ENCODE data around the gene MCCC2. TPM values are rescaled to one million over a fixed set of nuclear protein-coding genes. Genes with fewer than 3 reads are reported as not detected.

The MCCC2 gene
- total and polyA plus RNA-seq, 12 donors: 24.0 to 135 (median 79.5) TPM

DNA sequence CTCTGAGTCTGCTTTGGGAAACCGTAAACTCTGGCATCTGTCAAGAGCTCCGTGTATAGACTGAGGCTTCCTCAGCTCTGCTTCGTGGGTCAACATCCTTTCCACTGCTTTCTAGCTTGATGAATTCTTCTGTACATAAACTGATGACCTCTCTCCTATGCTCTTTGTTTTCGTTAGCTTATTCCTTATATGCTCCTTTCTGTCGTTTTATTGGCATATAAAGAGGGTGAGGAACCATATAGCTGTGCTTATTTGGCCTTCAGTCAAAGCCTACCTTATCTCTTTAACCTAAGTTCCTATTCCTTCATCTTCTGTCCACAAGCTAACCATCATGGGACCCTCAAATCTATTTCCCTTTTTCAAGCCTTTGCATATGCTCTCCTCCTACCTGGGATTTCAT lies 92.6 kb downstream of the MCCC2 start:
- TF ChIP-seq, protein P1, sequence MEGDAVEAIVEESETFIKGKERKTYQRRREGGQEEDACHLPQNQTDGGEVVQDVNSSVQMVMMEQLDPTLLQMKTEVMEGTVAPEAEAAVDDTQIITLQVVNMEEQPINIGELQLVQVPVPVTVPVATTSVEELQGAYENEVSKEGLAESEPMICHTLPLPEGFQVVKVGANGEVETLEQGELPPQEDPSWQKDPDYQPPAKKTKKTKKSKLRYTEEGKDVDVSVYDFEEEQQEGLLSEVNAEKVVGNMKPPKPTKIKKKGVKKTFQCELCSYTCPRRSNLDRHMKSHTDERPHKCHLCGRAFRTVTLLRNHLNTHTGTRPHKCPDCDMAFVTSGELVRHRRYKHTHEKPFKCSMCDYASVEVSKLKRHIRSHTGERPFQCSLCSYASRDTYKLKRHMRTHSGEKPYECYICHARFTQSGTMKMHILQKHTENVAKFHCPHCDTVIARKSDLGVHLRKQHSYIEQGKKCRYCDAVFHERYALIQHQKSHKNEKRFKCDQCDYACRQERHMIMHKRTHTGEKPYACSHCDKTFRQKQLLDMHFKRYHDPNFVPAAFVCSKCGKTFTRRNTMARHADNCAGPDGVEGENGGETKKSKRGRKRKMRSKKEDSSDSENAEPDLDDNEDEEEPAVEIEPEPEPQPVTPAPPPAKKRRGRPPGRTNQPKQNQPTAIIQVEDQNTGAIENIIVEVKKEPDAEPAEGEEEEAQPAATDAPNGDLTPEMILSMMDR (IDR thresholded peaks at IDR 0.05): no peak
- no peak for DNase-seq
- Histone ChIP-seq H3K27ac (no peak overlapping the region), H3K4me1 (replicated peaks in 1 of 2) (no peaks in the 10 kb centered on the region), H3K36me3 (replicated peaks in 1 of 2) (no peaks in the 10 kb centered on the region), H3K9me3 (replicated peaks in 1 of 3) (no peaks in the 10 kb centered on the region), H3K4me3 (no peak overlapping the region), H3K27me3 (no peaks in the 10 kb centered on the region)
- intact Hi-C loops (cut with DNase I): no loop called here
- WGBS, 4 donors: 54 to 62% (median 58%) methylated on average over 5 of the region's 5 CpGs

DNA sequence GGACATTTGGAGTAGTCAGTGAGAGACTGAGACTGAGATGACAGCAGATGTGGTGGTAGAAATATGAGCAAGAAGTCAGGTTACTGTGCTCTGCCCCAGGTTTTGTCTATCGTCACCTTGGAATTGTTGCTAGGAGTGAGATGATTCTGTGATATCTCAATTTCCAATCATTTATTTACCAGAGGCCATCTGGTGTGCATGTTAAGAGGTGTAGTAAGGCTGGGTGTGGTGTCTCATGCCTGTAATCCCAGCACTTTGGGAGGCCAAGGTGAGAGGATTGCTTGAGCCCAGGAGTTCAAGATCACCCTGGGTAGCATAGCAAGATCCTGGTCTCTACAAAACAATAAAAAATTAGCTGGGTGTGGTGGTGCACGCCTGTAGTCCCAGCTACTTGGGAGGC lies 93.4 kb downstream of the MCCC2 start:
- Histone ChIP-seq H3K4me1 (replicated peaks in 1 of 2) (no peaks in the 10 kb centered on the region), H3K27me3 (no peaks in the 10 kb centered on the region), H3K36me3 (replicated peaks in 1 of 2) (no peaks in the 10 kb centered on the region), H3K4me3 (no peak overlapping the region), H3K9me3 (replicated peaks in 1 of 3) (peaks cover 0 to 1% (median 0%) of the 10 kb centered on the region in 3 donors), H3K27ac (no peak overlapping the region)
- TF ChIP-seq, protein P1 (IDR thresholded peaks at IDR 0.05): no peak
- TF ChIP-seq POLR2A (IDR thresholded peaks at IDR 0.05): no peak
- intact Hi-C loops (cut with DNase I): no loop called here
- 83 to 100% (median 95%) methylated on average over 1 to 2 of the region's 2 CpGs for WGBS, 4 donors
- no peak for DNase-seq

DNA sequence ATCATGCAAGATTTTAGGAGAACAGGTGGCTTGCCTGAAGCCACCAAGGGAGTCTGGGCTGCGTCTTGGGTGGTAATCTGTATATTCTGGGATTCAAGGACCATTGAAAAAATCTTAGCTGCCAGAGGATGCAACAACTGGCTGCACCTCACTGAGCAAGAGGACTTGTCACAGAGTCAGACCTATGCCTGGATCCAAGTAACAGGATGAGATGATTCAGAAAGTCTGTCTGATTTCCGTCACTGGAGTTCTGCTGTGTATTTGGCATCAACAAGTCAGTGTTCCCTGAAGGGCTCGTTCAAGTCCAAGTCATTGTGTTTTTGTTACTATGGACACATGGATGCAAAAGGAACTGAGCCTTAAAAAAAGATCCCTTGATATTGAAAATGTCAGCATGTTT lies 94.2 kb downstream of the MCCC2 start:
- H3K36me3 ChIP-seq (replicated peaks in 1 of 2): no peaks in the 10 kb centered on the region
- H3K9me3 ChIP-seq (replicated peaks in 1 of 3): peaks cover 0 to 5% (median 0%) of the 10 kb centered on the region in 3 donors
- no peak for DNase-seq
- H3K4me3 ChIP-seq: no peak overlapping the region
- H3K4me1 ChIP-seq (replicated peaks in 1 of 2): no peaks in the 10 kb centered on the region
- TF ChIP-seq, protein P1 (IDR thresholded peaks at IDR 0.05): no peak
- no peak for TF ChIP-seq POLR2A (IDR thresholded peaks at IDR 0.05)
- intact Hi-C loops (cut with DNase I): no loop called here
- no peaks in the 10 kb centered on the region for H3K27me3 ChIP-seq
- 47 to 61% (median 55%) methylated on average over 3 of the region's 3 CpGs for WGBS, 4 donors
- no peak overlapping the region for H3K27ac ChIP-seq

DNA sequence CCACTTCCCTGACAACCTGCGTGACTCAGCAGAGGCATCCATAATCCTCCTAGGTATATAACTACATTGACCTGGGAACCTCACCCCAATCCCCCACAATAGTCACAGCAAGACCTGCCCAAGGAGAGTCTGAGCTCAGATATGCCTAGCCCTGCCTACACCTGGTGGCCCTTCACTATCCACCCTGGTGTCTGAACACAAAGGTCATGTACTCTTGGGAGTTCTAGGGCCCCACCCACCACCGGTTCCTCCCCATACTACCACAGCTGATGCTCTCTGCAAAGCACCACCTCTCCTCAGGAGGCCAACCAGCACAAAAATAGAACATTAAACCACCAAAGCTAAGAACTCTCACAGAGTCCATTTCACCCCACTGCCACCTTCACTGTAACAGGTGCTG lies 97.2 kb downstream of the MCCC2 start:
- Histone ChIP-seq H3K4me3 (no peak overlapping the region), H3K36me3 (replicated peaks in 1 of 2) (no peaks in the 10 kb centered on the region), H3K9me3 (replicated peaks in 1 of 3) (peaks cover 0 to 5% (median 0%) of the 10 kb centered on the region in 3 donors), H3K27ac (no peak overlapping the region), H3K27me3 (no peaks in the 10 kb centered on the region), H3K4me1 (replicated peaks in 1 of 2) (no peaks in the 10 kb centered on the region)
- TF ChIP-seq POLR2A (IDR thresholded peaks at IDR 0.05): no peak
- TF ChIP-seq, protein P1 (IDR thresholded peaks at IDR 0.05): no peak
- intact Hi-C loops (cut with DNase I): no loop called here
- DNase-seq: no peak
- 80 to 100% (median 89%) methylated on average over 1 to 2 of the region's 2 CpGs for WGBS, 4 donors
